Gastroesophageal sphincter (tissue), 3 donors: ENCODE measurements around the gene RPS24.

Experiments used
- POLR2A ChIP-seq, 2 donors: fragments of 450-650 bp; IDR thresholded peaks; one replicate each; pipeline ENCODE4 v1.6.1; 2017; ENCODE audit warnings: antibody characterized with exemption in 2 of 2, mild to moderate bottlenecking in 2 of 2, moderate library complexity in 1 of 2
- TF ChIP-seq, protein P1 (sequence below), 4 experiments: fragments of 200-600 bp in 2 of 4; fragments of 450-650 bp in 2 of 4; sonication (generic) in 1 of 4; IDR thresholded peaks; one replicate each; pipeline ENCODE4 v1.5.1; 2017 to 2019; ENCODE audit warnings: antibody characterized with exemption in 4 of 4, mild to moderate bottlenecking in 2 of 4, moderate library complexity in 2 of 4

DNA sequence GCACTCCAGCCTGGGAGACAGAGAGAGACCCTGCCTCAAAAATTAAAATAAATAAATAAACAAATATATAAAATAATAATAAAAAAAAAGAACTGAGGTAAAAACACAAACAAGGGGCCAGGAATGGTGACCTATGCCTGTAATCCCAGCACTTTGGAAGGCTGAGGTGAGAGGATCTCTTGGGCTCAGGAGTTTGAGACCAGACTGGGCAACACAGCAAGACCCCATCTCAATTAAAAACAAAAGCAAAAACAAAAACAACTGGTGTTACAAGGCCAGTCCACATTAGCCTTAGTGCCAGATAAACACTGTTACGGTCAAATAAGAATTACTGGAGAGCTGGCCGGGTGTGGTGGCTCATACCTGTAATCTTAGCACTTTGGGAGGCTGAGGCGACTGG, 9.9 kb upstream of the RPS24 start:
- TF ChIP-seq, protein P1, sequence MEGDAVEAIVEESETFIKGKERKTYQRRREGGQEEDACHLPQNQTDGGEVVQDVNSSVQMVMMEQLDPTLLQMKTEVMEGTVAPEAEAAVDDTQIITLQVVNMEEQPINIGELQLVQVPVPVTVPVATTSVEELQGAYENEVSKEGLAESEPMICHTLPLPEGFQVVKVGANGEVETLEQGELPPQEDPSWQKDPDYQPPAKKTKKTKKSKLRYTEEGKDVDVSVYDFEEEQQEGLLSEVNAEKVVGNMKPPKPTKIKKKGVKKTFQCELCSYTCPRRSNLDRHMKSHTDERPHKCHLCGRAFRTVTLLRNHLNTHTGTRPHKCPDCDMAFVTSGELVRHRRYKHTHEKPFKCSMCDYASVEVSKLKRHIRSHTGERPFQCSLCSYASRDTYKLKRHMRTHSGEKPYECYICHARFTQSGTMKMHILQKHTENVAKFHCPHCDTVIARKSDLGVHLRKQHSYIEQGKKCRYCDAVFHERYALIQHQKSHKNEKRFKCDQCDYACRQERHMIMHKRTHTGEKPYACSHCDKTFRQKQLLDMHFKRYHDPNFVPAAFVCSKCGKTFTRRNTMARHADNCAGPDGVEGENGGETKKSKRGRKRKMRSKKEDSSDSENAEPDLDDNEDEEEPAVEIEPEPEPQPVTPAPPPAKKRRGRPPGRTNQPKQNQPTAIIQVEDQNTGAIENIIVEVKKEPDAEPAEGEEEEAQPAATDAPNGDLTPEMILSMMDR (IDR thresholded peaks at IDR 0.05): no peak
- TF ChIP-seq POLR2A (IDR thresholded peaks at IDR 0.05): no peak
